Stimulated activated CD4-positive, alpha-beta T cell treated with anti-CD3 and anti-CD28 coated beads, Interleukin-4, amount 100 ng/mL, for 4 hours (primary cell): ENCODE measurements around the gene FAM171A2.
"Not testable (repeated sequence)": the region's sequence is repeated elsewhere in the genome, so short reads cannot be mapped to it uniquely, and the experiment has no call there.

Experiments
- DNase-seq, 2 experiments: peaks; one replicate each; pipeline ENCODE4 v3.0.0-alpha.2; 2020

Gene FAM171A2

DNA sequence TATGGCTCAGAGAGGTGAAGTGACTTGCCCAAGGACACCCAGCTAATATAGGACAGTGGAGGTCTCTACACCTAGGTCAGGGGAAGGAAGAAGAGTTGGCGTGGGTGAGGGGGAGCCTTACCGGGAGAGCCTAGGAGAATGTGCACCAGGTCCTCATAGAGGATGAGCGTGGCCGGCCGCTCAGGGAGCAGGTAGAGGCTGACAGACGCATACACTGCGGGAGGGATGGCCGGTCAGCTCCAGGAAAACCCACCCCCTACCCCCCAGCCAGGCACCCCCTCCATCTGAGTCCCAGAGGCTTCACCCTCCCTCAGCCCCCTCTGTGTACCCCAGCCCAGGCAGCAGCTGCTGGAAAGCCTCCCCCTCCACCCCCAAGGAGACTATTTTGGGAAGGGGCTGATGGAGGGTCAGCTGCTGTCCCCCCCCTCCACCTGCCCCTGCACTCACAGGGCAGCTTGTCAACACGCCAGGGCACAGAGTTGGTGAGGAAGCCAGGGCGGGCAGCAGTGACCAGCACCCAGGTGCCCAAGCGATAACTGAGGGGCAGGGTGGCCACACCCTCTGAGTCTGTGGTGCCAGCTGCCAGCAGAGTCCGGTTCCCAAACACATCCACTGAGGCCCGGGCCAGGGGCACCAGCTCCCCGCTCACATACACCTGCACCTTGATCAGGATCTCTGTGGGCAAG lies 4.1 kb downstream of the FAM171A2 start:
- no peak for DNase-seq

DNA sequence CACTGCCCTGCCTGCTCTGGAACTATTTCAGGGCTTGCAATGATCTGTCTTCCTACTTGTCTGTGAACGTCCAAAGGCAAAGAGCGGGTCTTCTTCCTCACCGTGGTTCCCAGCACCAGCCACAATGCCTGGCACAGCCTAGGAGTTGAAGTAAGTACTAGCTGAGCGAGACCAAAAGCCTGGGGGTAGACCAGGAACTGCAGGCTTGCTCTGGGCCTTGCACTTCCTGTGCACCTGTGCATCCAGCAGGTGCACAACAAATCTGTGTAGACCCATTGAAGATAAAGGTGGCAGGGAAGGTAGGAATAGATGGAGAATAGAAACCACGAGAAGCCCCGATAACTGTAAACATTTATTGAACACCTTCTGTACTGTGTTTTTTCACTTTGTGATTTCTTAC lies 4.6 kb downstream of the FAM171A2 start:
- DNase-seq, result no peak

GRCh38 chr17:44358066-44358465 lies 5.6 kb downstream of the FAM171A2 start:
- no peak for DNase-seq

GRCh38 chr17:44356241-44356640 lies 7.4 kb downstream of the FAM171A2 start:
- no peak for DNase-seq

- DNase-seq, result no peak
Observed at GRCh38 chr17:44355642-44356099, 8.0 kb downstream of the FAM171A2 start.

- peak; percentile 41 to 69 for DNase-seq
Observed at GRCh38 chr17:44354582-44355561, 8.8 kb downstream of the FAM171A2 start.

DNA sequence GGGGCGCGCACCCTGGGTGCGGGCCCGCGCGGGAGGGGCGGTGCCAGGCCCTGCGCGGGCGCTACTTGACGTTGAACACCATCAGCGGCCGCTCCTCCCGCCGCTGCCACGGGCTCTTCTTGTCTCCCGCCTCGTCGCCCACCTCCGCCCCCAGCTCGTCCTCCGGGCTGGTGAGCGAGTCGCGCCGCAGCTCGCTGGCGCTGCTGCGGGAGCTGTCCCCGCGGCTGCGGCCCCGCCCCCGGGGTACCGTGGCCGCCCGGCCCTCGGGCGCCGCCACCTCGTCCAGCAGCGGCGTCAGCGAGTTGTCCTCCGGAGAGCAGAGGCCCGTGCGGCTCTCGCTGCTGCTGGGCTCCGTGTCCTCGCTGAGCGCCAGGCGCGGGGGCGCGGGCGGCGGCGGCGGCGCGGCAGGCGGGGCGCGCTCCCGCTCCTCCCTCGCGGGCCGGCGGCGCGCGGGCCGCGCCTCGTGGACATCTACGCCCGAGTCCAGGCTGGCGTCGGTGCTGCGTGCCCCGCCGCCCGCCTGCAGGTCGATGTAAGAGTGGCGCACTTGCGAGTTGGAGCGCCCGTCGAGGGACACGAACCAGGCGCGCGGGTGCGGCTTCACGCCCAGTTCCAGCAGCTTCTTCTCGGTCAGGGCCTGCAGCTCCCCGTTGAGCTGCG lies 9.9 kb downstream of the FAM171A2 start:
- no peak for DNase-seq

- DNase-seq, result no peak
Observed at GRCh38 chr17:44352828-44353671, 10.6 kb downstream of the FAM171A2 start.

DNA sequence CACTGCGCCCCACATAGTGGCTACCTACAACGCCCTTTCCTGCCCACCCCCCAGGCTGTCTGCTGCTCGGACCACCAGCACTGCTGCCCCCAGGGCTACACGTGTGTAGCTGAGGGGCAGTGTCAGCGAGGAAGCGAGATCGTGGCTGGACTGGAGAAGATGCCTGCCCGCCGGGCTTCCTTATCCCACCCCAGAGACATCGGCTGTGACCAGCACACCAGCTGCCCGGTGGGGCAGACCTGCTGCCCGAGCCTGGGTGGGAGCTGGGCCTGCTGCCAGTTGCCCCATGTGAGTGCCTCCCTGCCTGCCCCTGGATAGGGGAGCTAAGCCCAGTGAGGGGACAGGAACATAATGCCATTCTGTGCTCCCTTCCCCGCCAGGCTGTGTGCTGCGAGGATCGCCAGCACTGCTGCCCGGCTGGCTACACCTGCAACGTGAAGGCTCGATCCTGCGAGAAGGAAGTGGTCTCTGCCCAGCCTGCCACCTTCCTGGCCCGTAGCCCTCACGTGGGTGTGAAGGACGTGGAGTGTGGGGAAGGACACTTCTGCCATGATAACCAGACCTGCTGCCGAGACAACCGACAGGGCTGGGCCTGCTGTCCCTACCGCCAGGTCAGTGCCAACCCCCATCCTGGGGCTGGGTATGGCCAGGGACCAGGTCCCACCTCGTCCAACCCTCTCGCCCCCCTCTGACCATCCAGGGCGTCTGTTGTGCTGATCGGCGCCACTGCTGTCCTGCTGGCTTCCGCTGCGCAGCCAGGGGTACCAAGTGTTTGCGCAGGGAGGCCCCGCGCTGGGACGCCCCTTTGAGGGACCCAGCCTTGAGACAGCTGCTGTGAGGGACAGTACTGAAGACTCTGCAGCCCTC lies 11.5 kb downstream of the FAM171A2 start:
- DNase-seq, result no peak

GRCh38 chr17:44351464-44351863 lies 12.2 kb downstream of the FAM171A2 start:
- DNase-seq, result no peak

- peak; percentile 67 to 75 for DNase-seq
Observed at GRCh38 chr17:44350733-44351226, 12.9 kb downstream of the FAM171A2 start.

GRCh38 chr17:44349553-44350070 lies 14.0 kb downstream of the FAM171A2 start:
- DNase-seq, result no peak

- DNase-seq, result no peak
Observed at GRCh38 chr17:44348988-44349364, 14.7 kb downstream of the FAM171A2 start.

GRCh38 chr17:44348234-44348987 lies 15.2 kb downstream of the FAM171A2 start:
- DNase-seq, result no peak

DNA sequence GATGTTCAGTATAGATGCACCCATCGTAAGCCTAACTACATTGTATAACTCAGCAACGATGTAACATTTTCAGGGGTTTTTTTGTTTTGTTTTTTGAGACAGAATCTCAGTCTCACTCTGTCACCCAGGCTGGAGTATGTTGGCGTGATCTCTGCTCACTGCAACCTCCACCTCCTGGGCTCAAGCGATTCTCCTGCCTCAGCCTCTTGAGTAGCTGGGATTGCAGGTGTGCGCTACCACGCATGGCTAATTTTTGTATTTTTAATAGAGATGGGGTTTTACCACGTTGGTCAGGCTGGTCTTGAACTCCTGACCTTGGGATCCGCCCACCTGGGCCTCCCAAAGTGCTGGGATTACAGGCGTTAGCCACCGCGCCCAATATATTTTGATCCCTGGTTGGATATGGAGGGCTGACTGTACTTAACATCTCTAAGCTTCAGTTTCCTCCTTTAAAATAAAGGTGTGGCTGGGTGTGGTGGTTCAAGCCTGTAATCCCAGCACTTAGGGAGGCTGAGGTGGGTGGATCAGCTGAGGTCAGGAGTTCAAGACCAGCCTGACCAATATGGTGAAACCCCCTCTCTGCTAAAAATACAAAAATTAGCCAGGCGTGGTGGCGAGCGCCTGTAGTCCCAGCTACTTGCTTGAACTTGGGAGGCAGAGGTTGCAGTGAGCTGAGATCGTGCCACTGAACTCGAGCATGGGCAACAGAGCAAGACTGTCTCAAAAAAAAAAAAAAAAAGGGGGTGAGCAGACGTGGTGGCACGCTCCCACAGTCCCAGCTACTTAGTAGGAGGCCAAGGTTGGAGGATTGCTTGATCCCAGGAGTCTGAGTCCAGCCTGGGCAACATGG lies 16.2 kb downstream of the FAM171A2 start:
- not testable (repeated sequence) for DNase-seq

GRCh38 chr17:44346064-44346844 lies 17.4 kb downstream of the FAM171A2 start:
- no peak for DNase-seq

DNA sequence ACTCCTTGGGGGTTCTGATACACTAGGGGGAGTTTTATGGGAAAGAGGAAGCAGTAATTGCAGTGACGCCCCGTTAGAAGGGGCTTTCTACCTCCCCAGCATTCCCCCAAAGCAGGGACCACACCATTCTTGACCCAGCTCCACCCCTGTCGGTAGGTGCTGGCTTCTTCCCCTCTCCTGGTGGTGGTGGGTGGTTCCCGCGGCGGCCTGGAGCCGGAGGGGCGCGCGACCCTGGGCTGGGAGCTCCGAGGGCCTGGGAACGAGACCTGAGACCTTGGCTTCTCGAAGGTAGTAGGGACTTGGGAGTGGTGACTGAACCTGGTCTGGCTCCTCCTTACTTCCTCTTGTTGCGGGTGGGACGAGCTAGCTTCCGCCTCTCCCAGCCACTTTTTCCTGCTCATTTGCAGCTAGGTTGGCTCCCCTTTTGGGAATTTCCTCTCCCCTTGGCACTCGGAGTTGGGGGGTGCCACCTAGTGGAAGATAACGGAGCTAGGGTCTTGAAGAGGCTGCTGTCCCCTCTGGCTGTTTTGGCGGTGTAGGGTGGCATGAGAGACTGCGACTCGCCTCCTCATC lies 18.1 kb downstream of the FAM171A2 start:
- no peak for DNase-seq

GRCh38 chr17:44344939-44345453 lies 18.7 kb downstream of the FAM171A2 start, which contains the start of gene GRN:
TSS of gene GRN (plus strand) at chr17:44345302. CDS start at chr17:44349165, 3,863 bp downstream.
- peak; percentile 70 to 79 for DNase-seq
